Panc1 (cell line): ENCODE data around the gene ZFP28. TPM values are rescaled to one million over a fixed set of nuclear protein-coding genes. Genes with fewer than 3 reads are reported as not detected.

ENCODE experiments used
- ATAC-seq: fragments of 200-7000 bp; cut with Tn5 transposase; 2 replicates; pipeline ENCODE4 v1.9.1; 2020; ENCODE audit warnings: mild to moderate bottlenecking, moderate library complexity
- BruUV-seq: library from RNA; stranded (reverse); fragments of 400-500 nt; replicated peaks from 2 replicates; lab custom pipeline; 2021; lab: Mats Ljungman, UMichigan
- CTCF ChIA-PET: fragments of 300-600 bp; sonication (Branson Sonifier 250); formaldehyde crosslinking; loops from one replicate; lab custom pipeline; 2022; ENCODE audit warnings: antibody characterized with exemption; lab: Charles Lee
- POLR2A ChIA-PET: fragments of 300-600 bp; sonication (Branson Sonifier 250); formaldehyde crosslinking; loops from one replicate; lab custom pipeline; 2022; ENCODE audit warnings: antibody characterized with exemption; lab: Charles Lee
- DNase-seq: peaks from one replicate; pipeline ENCODE4 v3.0.0-alpha.2; 2010; ENCODE audit warnings: low read depth, low spot score
- H3K27ac ChIP-seq: 2 replicates; pipeline ENCODE4 v1.5.1; 2011; ENCODE audit warnings: mild to moderate bottlenecking, low read length, inconsistent platforms
- H3K27me3 ChIP-seq: fragments of 200-500 bp; sonication (Bioruptor generic); 2 replicates; pipeline ENCODE4 v1.6.0; 2014; ENCODE audit warnings: low read length, inconsistent platforms; ENCODE audit not compliant: control insufficient read depth, insufficient read depth
- H3K36me3 ChIP-seq: fragments of 200-500 bp; sonication (Bioruptor generic); 2 replicates; pipeline ENCODE4 v1.5.1; 2014; ENCODE audit warnings: inconsistent platforms, mild to moderate bottlenecking, low read length, moderate library complexity; ENCODE audit not compliant: control insufficient read depth, insufficient read depth
- H3K4me1 ChIP-seq: 2 replicates; pipeline ENCODE4 v1.5.1; 2011; ENCODE audit warnings: inconsistent platforms, mild to moderate bottlenecking, low read length, moderate library complexity; ENCODE audit not compliant: control insufficient read depth, insufficient read depth
- H3K4me3 ChIP-seq, 2 experiments: 2 replicates each; pipeline ENCODE4 v1.5.1; 2011 to 2012; ENCODE audit warnings: low read depth in 2 of 2, low read length in 2 of 2, mild to moderate bottlenecking in 2 of 2, inconsistent platforms in 1 of 2, moderate library complexity in 1 of 2
- H3K9me3 ChIP-seq: fragments of 200-500 bp; sonication (Bioruptor generic); 2 replicates; pipeline ENCODE4 v1.5.1; 2014; ENCODE audit warnings: low read depth, mild to moderate bottlenecking, inconsistent platforms, low read length, moderate library complexity; ENCODE audit not compliant: control insufficient read depth, insufficient read depth
- CTCF ChIP-seq: fragments of 450-650 bp; IDR thresholded peaks from 2 replicates; pipeline ENCODE4 v1.5.1; 2017; ENCODE audit warnings: mild to moderate bottlenecking
- POLR2AphosphoS5 ChIP-seq: IDR thresholded peaks from 2 replicates; pipeline ENCODE4 v1.6.1; 2012; ENCODE audit warnings: mild to moderate bottlenecking, low read depth, low read length, moderate library complexity
- REST ChIP-seq, 2 experiments: IDR thresholded peaks; 2 replicates each; pipeline ENCODE4 v1.6.1; 2011 to 2012; ENCODE audit warnings: low read depth in 2 of 2, control low read depth in 1 of 2, low read length in 1 of 2, mild to moderate bottlenecking in 1 of 2, moderate library complexity in 1 of 2; ENCODE audit not compliant: insufficient read depth in 1 of 2
- SIN3A ChIP-seq: IDR thresholded peaks from 2 replicates; pipeline ENCODE4 v1.6.1; 2012; ENCODE audit warnings: low read depth, mild to moderate bottlenecking, low read length, moderate library complexity, borderline replicate concordance; ENCODE audit not compliant: insufficient read depth
- TCF7L2 ChIP-seq: IDR thresholded peaks from 2 replicates; pipeline ENCODE4 v1.6.1; 2011; ENCODE audit warnings: mild to moderate bottlenecking, low read depth, low read length, inconsistent platforms
- in situ Hi-C: cut with HindIII; loops from 2 replicates; pipeline ENCODE4 v1.10.0; 2016; ENCODE audit warnings: low sequenced_read_pairs, low pct_unique_long_range_greater_than_20kb
- intact Hi-C: fragments of 100-400 bp; cut with micrococcal nuclease; formaldehyde crosslinking; loops from one replicate; pipeline ENCODE4 v1.10.0; 2022; ENCODE audit not compliant: unreplicated experiment
- total RNA-seq: library from RNA; stranded (reverse); gene quantifications from one replicate; pipeline ENCODE4 v1.2.1, GENCODE V29; 2021; ENCODE audit not compliant: unreplicated experiment

The ZFP28 gene
- total RNA-seq, 1 experiment from 2014 or later = not detected

- H3K4me1 ChIP-seq = no peaks in the 10 kb centered on the region
- H3K4me3 ChIP-seq = no peak overlapping the region
- POLR2A ChIA-PET = no interaction called here
- no peaks in the 10 kb centered on the region for H3K36me3 ChIP-seq
- no peak for ATAC-seq
- CTCF ChIA-PET = no interaction called here
- peaks cover 85% of the 10 kb centered on the region for H3K9me3 ChIP-seq
- intact Hi-C loops = no loop called here
- no peak for DNase-seq
- H3K27me3 ChIP-seq = no peaks in the 10 kb centered on the region
- BruUV-seq = no TSS peak
- TF ChIP-seq POLR2AphosphoS5 = no peak
- TF ChIP-seq SIN3A = no peak
- no peak for TF ChIP-seq TCF7L2
- TF ChIP-seq CTCF = no peak
- TF ChIP-seq REST (IDR thresholded peaks at IDR 0.05; ENCODE audit: insufficient read depth in 1 of 2, low read depth in 2 of 2, low read length in 1 of 2) = no peak
- in situ Hi-C loops = no loop called here
- H3K27ac ChIP-seq = no peak overlapping the region
These were observed 39.2 kb downstream of the ZFP28 start for GRCh38 chr19:56577719-56578602.

- H3K9me3 ChIP-seq = peaks cover 25% of the 10 kb centered on the region
- TF ChIP-seq SIN3A (no peak), CTCF (no peak), POLR2AphosphoS5 (no peak), TCF7L2 (no peak), REST (IDR thresholded peaks at IDR 0.05; ENCODE audit: insufficient read depth in 1 of 2, low read depth in 2 of 2, low read length in 1 of 2) (no peak)
- in situ Hi-C loops (no loop called here), intact Hi-C loops (no loop called here)
- no peaks in the 10 kb centered on the region for H3K36me3 ChIP-seq
- H3K27me3 ChIP-seq = no peaks in the 10 kb centered on the region
- no TSS peak for BruUV-seq
- ATAC-seq (no peak), DNase-seq (no peak)
- no peak overlapping the region for H3K27ac ChIP-seq
- peak overlapping the region in 1 of 2 experiments; percentile 88; a peak in 2 of 4 replicates for H3K4me3 ChIP-seq
- H3K4me1 ChIP-seq = no peaks in the 10 kb centered on the region
- ChIA-PET CTCF (no interaction called here), POLR2A (no interaction called here)
These were observed 55.7 kb downstream of the ZFP28 start for GRCh38 chr19:56594446-56594782.
